ENCODE results near the gene WSB1.

WSB1 gene

DNA sequence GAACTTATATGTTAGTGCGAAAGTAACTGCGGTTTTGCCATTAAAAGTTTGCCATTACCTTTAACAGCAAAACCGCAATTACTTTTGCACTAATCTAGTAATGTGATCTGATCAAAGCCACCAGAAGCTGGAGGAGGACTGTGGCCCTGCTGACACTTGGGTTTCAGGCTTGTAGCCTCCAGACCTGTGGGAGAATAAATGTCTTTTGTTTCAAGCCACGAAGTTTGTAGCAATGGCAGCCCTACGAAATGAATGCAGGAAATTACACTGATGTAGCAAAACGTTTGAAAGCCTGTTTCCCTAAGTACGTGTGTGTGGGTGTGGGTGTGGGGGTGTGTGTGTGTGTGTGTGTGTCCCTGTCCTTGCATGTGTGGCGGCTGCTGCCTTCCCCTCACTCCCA, 66.6 kb downstream of the WSB1 start:
- no peak for DNase-seq (ENCODE audit: low spot score)

DNA sequence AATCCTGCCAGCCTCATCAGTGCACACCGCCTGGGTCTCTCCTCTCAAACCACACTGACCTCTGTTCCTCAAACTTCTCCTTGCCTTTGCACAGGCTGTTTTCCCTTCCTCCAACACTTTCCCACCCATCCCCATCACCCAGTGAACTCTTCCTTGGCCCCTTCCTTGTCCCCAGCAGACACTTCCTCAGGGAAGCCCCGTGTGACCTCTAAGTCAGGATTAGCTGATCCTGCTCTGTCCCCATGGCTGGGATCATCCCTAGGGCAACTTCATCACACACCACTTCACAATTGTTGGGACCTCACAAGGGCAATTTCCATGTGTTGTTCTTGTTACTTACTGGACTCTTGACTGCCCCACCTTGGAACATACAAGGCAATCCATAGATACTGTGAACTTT, 67.8 kb downstream of the WSB1 start:
- no peak for DNase-seq (ENCODE audit: low spot score)

DNA sequence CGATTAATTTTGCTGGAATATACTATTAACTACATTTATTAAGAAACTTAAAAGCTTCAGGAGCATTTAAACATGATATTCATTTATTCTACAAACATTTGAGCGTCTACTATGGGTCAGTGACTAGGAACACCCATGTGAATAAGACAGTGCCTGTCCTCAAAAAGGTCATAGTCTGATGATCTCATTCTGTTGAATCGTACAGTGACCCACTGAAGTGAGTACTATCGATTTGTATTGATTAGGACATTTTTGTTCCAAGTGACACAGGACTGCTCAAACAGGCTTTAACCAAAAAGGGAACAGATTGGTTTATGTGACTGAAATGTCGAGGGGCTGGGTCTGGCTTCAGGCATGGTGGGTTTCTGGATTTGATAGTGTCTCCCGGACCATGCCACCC, 68.6 kb downstream of the WSB1 start:
- DNase-seq (ENCODE audit: low spot score): no peak

DNA sequence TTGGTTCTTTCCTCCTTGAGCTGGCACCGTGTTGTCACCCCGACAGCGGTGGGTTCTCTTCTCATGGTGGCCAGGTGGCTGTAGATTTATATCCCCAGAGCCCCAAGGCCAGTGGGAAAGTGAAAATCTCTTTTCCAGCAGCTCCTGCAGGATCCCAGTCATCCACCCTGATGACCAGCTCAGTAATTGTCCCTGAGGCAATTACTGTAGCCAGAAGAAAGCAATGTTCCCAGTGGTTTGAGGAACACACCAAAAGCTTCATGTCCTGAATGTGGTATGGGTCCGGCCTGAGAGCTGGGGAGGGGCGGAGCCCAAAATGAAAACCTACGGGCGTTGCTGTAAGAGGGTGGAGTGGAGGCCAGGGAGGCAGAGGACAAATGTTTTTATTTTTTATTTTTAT, 69.0 kb downstream of the WSB1 start:
- no peak for DNase-seq (ENCODE audit: low spot score)

- DNase-seq (ENCODE audit: low spot score): no peak
Observed at GRCh38 chr17:27363326-27363725, 69.4 kb downstream of the WSB1 start.
